SK-N-SH treated with all-trans-retinoic acid at 6 μM for 48 hours (cell line): ENCODE measurements around the gene LRP8.

ENCODE experiments used
- ATAC-seq: fragments of 200-7000 bp; cut with Tn5 transposase; 3 replicates; pipeline ENCODE4 v1.9.1; 2020; ENCODE audit warnings: mild to moderate bottlenecking, moderate library complexity
- ARNTL ChIP-seq: fragments of 450-650 bp; formaldehyde crosslinking; IDR thresholded peaks from 2 replicates; pipeline ENCODE4 v1.5.0; 2020; ENCODE audit warnings: low read depth, mild to moderate bottlenecking, moderate library complexity, borderline replicate concordance
- BACH2 ChIP-seq: fragments of 250-450 bp; sonication (Bioruptor Pico); IDR thresholded peaks from 2 replicates; pipeline ENCODE4 v1.9.0; 2021; ENCODE audit warnings: mild to moderate bottlenecking, borderline replicate concordance
- CREB5 ChIP-seq: fragments of 250-450 bp; sonication (Bioruptor Pico); IDR thresholded peaks from 2 replicates; pipeline ENCODE4 v1.5.1; 2020; ENCODE audit warnings: low read depth, mild to moderate bottlenecking, moderate library complexity
- CSDC2 ChIP-seq: fragments of 250-450 bp; sonication (Bioruptor Pico); IDR thresholded peaks from 2 replicates; pipeline ENCODE4 v1.5.0; 2020; ENCODE audit warnings: mild to moderate bottlenecking, moderate library complexity
- CSRNP3 ChIP-seq: fragments of 250-450 bp; sonication (Bioruptor Pico); IDR thresholded peaks from 2 replicates; pipeline ENCODE4 v1.5.1; 2021; ENCODE audit warnings: mild to moderate bottlenecking, moderate library complexity
- ESRRG ChIP-seq: fragments of 250-450 bp; sonication (Bioruptor Pico); IDR thresholded peaks from 2 replicates; pipeline ENCODE4 v1.6.1; 2021; ENCODE audit warnings: mild to moderate bottlenecking
- GLIS3 ChIP-seq: fragments of 250-450 bp; sonication (Bioruptor Pico); IDR thresholded peaks from 2 replicates; pipeline ENCODE4 v1.5.0; 2020; ENCODE audit warnings: mild to moderate bottlenecking, moderate library complexity
- ISL1 ChIP-seq: fragments of 250-450 bp; sonication (Bioruptor Pico); IDR thresholded peaks from 2 replicates; pipeline ENCODE4 v2.1.2; 2022; ENCODE audit warnings: mild to moderate bottlenecking, moderate library complexity
- OSR1 ChIP-seq: fragments of 250-450 bp; sonication (Bioruptor Pico); IDR thresholded peaks from 2 replicates; pipeline ENCODE4 v1.8.0; 2022; ENCODE audit warnings: moderate library complexity, mild to moderate bottlenecking, inconsistent platforms
- PATZ1 ChIP-seq: fragments of 250-450 bp; sonication (Bioruptor Pico); IDR thresholded peaks from 2 replicates; pipeline ENCODE4 v1.8.0; 2020; ENCODE audit warnings: mild to moderate bottlenecking, moderate library complexity, borderline replicate concordance
- PPARA ChIP-seq: fragments of 250-450 bp; sonication (Bioruptor Pico); IDR thresholded peaks from 2 replicates; pipeline ENCODE4 v1.5.0; 2020; ENCODE audit warnings: mild to moderate bottlenecking, borderline replicate concordance
- RARB ChIP-seq: fragments of 250-450 bp; sonication (Bioruptor Pico); IDR thresholded peaks from 2 replicates; pipeline ENCODE4 v1.8.0; 2021; ENCODE audit warnings: mild to moderate bottlenecking, moderate library complexity
- SNAI2 ChIP-seq: fragments of 250-450 bp; sonication (Bioruptor Pico); IDR thresholded peaks from 2 replicates; pipeline ENCODE4 v1.5.0; 2020; ENCODE audit warnings: mild to moderate bottlenecking, moderate library complexity
- TCF4 ChIP-seq: fragments of 250-450 bp; sonication (Bioruptor Pico); IDR thresholded peaks from 2 replicates; pipeline ENCODE4 v1.8.0; 2021; ENCODE audit warnings: mild to moderate bottlenecking, moderate library complexity, borderline replicate concordance
- TOX ChIP-seq: fragments of 250-450 bp; sonication (Bioruptor Pico); IDR thresholded peaks from 2 replicates; pipeline ENCODE4 v1.8.0; 2021; ENCODE audit warnings: mild to moderate bottlenecking, moderate library complexity, borderline replicate concordance
- ZC3H10 ChIP-seq: fragments of 250-450 bp; sonication (Bioruptor Pico); IDR thresholded peaks from 2 replicates; pipeline ENCODE4 v1.5.1; 2021; ENCODE audit warnings: mild to moderate bottlenecking, moderate library complexity
- ZFP3 ChIP-seq: fragments of 250-450 bp; sonication (Bioruptor Pico); IDR thresholded peaks from 2 replicates; pipeline ENCODE4 v1.5.0; 2020; ENCODE audit warnings: mild to moderate bottlenecking, moderate library complexity
- ZFP30 ChIP-seq: fragments of 450-650 bp; formaldehyde crosslinking; IDR thresholded peaks from 2 replicates; pipeline ENCODE4 v1.5.0; 2022; ENCODE audit warnings: mild to moderate bottlenecking, moderate library complexity
- ZNF565 ChIP-seq: fragments of 450-650 bp; formaldehyde crosslinking; conservative IDR thresholded peaks from 2 replicates; pipeline ENCODE4 v1.5.0; 2020; ENCODE audit warnings: low read depth, mild to moderate bottlenecking, moderate library complexity
- ZNF70 ChIP-seq: fragments of 450-650 bp; formaldehyde crosslinking; IDR thresholded peaks from 2 replicates; pipeline ENCODE4 v1.5.0; 2020; ENCODE audit warnings: mild to moderate bottlenecking, moderate library complexity
- ZNF8 ChIP-seq: fragments of 450-650 bp; formaldehyde crosslinking; IDR thresholded peaks from 2 replicates; pipeline ENCODE4 v1.5.0; 2020; ENCODE audit warnings: mild to moderate bottlenecking, moderate library complexity
- TF ChIP-seq, protein P1 (sequence below): fragments of 250-450 bp; sonication (Bioruptor Pico); IDR thresholded peaks from 2 replicates; pipeline ENCODE4 v1.5.0; 2020; ENCODE audit warnings: mild to moderate bottlenecking, moderate library complexity

Gene LRP8

GRCh38 chr1:53348486-53349368 lies 20.9 kb upstream of the LRP8 start:
- no peak for ATAC-seq
- TF ChIP-seq TCF4 (CRISPR knock-in tag) (no peak), GLIS3 (CRISPR knock-in tag) (no peak), ISL1 (CRISPR knock-in tag) (no peak), ZNF565 (CRISPR knock-in tag) (no peak), ZC3H10 (CRISPR knock-in tag) (no peak), ZFP30 (no peak), ZFP3 (CRISPR knock-in tag) (no peak)

DNA sequence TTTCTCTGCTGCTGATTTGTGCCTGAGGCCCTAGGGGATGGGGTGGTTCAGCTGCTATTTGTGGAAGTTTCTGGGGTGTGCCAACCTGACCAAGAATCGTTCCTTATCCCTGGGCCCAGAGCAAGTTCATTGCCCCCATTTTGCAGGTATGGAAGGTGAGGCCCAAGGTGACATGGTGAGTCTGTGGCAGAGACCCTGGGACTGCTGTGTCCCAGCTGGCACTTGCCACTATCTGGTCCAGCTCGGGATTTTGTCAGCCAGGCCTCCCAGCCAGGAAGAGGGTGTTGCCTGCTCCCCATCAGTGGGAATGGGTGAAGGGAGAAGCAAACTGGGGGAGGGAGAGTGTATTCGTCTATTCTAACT lies 18.9 kb upstream of the LRP8 start:
- ATAC-seq = no peak
- TF ChIP-seq ESRRG (CRISPR knock-in tag) = no peak
- no peak for TF ChIP-seq ZC3H10 (CRISPR knock-in tag)
- no peak for TF ChIP-seq ARNTL
- no peak for TF ChIP-seq ZNF8 (CRISPR knock-in tag)
- TF ChIP-seq CSRNP3 (CRISPR knock-in tag) = no peak
- TF ChIP-seq CSDC2 (CRISPR knock-in tag) = no peak
- no peak for TF ChIP-seq CREB5 (CRISPR knock-in tag)
- no peak for TF ChIP-seq TOX (CRISPR knock-in tag)
- TF ChIP-seq, protein P1, sequence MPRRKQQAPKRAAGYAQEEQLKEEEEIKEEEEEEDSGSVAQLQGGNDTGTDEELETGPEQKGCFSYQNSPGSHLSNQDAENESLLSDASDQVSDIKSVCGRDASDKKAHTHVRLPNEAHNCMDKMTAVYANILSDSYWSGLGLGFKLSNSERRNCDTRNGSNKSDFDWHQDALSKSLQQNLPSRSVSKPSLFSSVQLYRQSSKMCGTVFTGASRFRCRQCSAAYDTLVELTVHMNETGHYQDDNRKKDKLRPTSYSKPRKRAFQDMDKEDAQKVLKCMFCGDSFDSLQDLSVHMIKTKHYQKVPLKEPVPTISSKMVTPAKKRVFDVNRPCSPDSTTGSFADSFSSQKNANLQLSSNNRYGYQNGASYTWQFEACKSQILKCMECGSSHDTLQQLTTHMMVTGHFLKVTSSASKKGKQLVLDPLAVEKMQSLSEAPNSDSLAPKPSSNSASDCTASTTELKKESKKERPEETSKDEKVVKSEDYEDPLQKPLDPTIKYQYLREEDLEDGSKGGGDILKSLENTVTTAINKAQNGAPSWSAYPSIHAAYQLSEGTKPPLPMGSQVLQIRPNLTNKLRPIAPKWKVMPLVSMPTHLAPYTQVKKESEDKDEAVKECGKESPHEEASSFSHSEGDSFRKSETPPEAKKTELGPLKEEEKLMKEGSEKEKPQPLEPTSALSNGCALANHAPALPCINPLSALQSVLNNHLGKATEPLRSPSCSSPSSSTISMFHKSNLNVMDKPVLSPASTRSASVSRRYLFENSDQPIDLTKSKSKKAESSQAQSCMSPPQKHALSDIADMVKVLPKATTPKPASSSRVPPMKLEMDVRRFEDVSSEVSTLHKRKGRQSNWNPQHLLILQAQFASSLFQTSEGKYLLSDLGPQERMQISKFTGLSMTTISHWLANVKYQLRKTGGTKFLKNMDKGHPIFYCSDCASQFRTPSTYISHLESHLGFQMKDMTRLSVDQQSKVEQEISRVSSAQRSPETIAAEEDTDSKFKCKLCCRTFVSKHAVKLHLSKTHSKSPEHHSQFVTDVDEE (CRISPR knock-in tag) = no peak
- no peak for TF ChIP-seq OSR1 (CRISPR knock-in tag)
- no peak for TF ChIP-seq BACH2 (CRISPR knock-in tag)
- TF ChIP-seq ZNF70 (CRISPR knock-in tag) = no peak
- TF ChIP-seq SNAI2 = no peak
- no peak for TF ChIP-seq ZNF565 (CRISPR knock-in tag)
- TF ChIP-seq GLIS3 (CRISPR knock-in tag) = no peak
- no peak for TF ChIP-seq ZFP30
- no peak for TF ChIP-seq TCF4 (CRISPR knock-in tag)

DNA sequence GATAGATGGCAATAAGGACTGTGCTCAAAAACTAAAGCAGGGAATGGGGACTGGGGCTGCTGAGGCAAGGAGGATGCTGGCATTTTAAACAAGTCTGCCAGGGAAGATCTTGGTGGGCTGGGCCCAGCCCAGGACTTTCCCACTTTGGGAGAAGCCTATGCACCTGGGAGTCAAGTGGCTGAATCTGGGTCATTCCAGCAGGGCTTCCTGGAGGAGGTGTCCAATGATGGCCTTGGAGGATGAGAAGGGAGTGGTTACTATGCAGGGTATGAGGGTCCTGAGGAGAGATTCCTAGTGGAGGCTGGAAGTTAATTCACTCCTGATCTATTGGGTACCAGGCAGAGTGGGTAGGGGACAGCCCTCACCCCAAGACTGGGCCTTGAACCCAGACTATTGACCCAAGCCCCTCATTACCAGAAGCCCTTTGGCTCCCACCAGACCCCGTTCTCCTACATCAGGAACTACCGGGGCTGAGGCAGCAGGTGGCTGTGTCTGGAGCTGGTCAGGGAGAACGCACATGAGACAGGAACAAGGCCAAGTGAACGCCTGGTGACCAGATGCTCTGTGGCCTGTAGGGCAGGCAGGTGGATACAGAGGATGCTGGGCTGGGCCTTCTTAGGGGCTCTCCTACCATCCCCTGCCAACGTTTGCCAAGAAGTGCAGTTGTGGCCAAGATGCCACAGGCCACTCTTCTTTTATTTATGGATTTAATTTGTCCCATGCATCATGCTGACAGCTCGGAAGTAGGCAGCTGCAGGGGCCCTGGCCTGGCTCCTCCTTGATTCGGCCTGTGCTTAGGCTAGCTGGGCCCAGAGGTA lies 18.3 kb upstream of the LRP8 start:
- ATAC-seq = peak; percentile 53; the same call in 1 of the 3 replicates
- TF ChIP-seq ARNTL (no peak), ZNF8 (CRISPR knock-in tag) (no peak), ISL1 (CRISPR knock-in tag) (no peak), PPARA (CRISPR knock-in tag) (no peak), PATZ1 (CRISPR knock-in tag) (no peak), ZFP30 (no peak), GLIS3 (CRISPR knock-in tag) (no peak), RARB (CRISPR knock-in tag) (no peak), TCF4 (CRISPR knock-in tag) (peak; percentile 70; the same call in 1 of the 2 replicates), CREB5 (CRISPR knock-in tag) (no peak), OSR1 (CRISPR knock-in tag) (no peak), ESRRG (CRISPR knock-in tag) (no peak)
- TF ChIP-seq, protein P1 (CRISPR knock-in tag) = 0 out of 2 replicates have a peak, but pooled peaks have one; percentile 28
